GM12874 (cell line): ENCODE measurements around the gene TFAP2E.

ENCODE experiments used
- CTCF ChIP-seq: IDR thresholded peaks from 2 replicates; pipeline ENCODE4 v1.5.1; 2011; ENCODE audit warnings: low read depth, mild to moderate bottlenecking, control low read depth, low read length, moderate library complexity; ENCODE audit not compliant: insufficient read depth

TFAP2E gene

GRCh38 chr1:35589516-35590427, 16.7 kb downstream of the TFAP2E start:
- no peak for TF ChIP-seq CTCF

GRCh38 chr1:35590476-35591040, 17.4 kb downstream of the TFAP2E start:
- TF ChIP-seq CTCF: no peak

- no peak for TF ChIP-seq CTCF
Measured at GRCh38 chr1:35591211-35591610, 18.1 kb downstream of the TFAP2E start.

- TF ChIP-seq CTCF: no peak
Measured at GRCh38 chr1:35592991-35593769, 20.1 kb downstream of the TFAP2E start.

- no peak for TF ChIP-seq CTCF
Measured at GRCh38 chr1:35594005-35594760, 21.1 kb downstream of the TFAP2E start.

GRCh38 chr1:35595684-35596083, 22.6 kb downstream of the TFAP2E start:
- no peak for TF ChIP-seq CTCF

- TF ChIP-seq CTCF: no peak
Measured at GRCh38 chr1:35597870-35598269, 24.8 kb downstream of the TFAP2E start.
